Astrocyte (in vitro differentiated cells and primary cell): ENCODE results near the gene SHROOM3.

ENCODE experiments used
- CTCF ChIP-seq: IDR thresholded peaks from 2 replicates; pipeline ENCODE4 v1.5.1; 2011; ENCODE audit warnings: low read depth, mild to moderate bottlenecking, inconsistent platforms, low read length, moderate library complexity; ENCODE audit not compliant: insufficient read depth
- EZH2 ChIP-seq: IDR thresholded peaks from 2 replicates; pipeline ENCODE4 v1.6.1; 2012; ENCODE audit warnings: mild to moderate bottlenecking, low read length, inconsistent platforms; ENCODE audit not compliant: insufficient read depth

GRCh38 chr4:76489686-76490161 is 54.7 kb downstream of the SHROOM3 start:
- TF ChIP-seq CTCF (no peak), EZH2 (no peak)
